Astrocyte (in vitro differentiated cells and primary cell): ENCODE results near the gene MARCHF10.
"Not testable (repeated sequence)": the region's sequence is repeated elsewhere in the genome, so short reads cannot be mapped to it uniquely, and the experiment has no call there.

ENCODE experiments used
- EZH2 ChIP-seq: IDR thresholded peaks from 2 replicates; pipeline ENCODE4 v1.6.1; 2012; ENCODE audit warnings: mild to moderate bottlenecking, low read length, inconsistent platforms; ENCODE audit not compliant: insufficient read depth
- TF ChIP-seq, protein P1 (sequence below): IDR thresholded peaks from 2 replicates; pipeline ENCODE4 v1.5.1; 2011; ENCODE audit warnings: low read depth, mild to moderate bottlenecking, inconsistent platforms, low read length, moderate library complexity; ENCODE audit not compliant: insufficient read depth

- TF ChIP-seq, protein P1, sequence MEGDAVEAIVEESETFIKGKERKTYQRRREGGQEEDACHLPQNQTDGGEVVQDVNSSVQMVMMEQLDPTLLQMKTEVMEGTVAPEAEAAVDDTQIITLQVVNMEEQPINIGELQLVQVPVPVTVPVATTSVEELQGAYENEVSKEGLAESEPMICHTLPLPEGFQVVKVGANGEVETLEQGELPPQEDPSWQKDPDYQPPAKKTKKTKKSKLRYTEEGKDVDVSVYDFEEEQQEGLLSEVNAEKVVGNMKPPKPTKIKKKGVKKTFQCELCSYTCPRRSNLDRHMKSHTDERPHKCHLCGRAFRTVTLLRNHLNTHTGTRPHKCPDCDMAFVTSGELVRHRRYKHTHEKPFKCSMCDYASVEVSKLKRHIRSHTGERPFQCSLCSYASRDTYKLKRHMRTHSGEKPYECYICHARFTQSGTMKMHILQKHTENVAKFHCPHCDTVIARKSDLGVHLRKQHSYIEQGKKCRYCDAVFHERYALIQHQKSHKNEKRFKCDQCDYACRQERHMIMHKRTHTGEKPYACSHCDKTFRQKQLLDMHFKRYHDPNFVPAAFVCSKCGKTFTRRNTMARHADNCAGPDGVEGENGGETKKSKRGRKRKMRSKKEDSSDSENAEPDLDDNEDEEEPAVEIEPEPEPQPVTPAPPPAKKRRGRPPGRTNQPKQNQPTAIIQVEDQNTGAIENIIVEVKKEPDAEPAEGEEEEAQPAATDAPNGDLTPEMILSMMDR, result not testable (repeated sequence)
- TF ChIP-seq EZH2, result not testable (repeated sequence)
Observed at GRCh38 chr17:62698459-62698858, 109.7 kb downstream of the MARCHF10 start.
